RPMI7951 (cell line): ENCODE data around the gene SFT2D1. TPM values are rescaled to one million over a fixed set of nuclear protein-coding genes. Genes with fewer than 3 reads are reported as not detected.
"Not testable (repeated sequence)": the region's sequence is repeated elsewhere in the genome, so short reads cannot be mapped to it uniquely, and the experiment has no call there.

ENCODE experiments used
- DNase-seq: peaks from one replicate; pipeline ENCODE4 v3.0.0-alpha.2; 2012; ENCODE audit warnings: low read depth
- total RNA-seq: library from RNA; depleted of rRNA; stranded (reverse); fragments of >200 nt; shearing (Covaris generic); gene quantifications from 2 replicates; pipeline ENCODE4 v1.2.3, GENCODE V29; 2014; rRNA removed

SFT2D1 gene
- total RNA-seq, result 62.3 and 73.1 TPM in 2 replicates

DNA sequence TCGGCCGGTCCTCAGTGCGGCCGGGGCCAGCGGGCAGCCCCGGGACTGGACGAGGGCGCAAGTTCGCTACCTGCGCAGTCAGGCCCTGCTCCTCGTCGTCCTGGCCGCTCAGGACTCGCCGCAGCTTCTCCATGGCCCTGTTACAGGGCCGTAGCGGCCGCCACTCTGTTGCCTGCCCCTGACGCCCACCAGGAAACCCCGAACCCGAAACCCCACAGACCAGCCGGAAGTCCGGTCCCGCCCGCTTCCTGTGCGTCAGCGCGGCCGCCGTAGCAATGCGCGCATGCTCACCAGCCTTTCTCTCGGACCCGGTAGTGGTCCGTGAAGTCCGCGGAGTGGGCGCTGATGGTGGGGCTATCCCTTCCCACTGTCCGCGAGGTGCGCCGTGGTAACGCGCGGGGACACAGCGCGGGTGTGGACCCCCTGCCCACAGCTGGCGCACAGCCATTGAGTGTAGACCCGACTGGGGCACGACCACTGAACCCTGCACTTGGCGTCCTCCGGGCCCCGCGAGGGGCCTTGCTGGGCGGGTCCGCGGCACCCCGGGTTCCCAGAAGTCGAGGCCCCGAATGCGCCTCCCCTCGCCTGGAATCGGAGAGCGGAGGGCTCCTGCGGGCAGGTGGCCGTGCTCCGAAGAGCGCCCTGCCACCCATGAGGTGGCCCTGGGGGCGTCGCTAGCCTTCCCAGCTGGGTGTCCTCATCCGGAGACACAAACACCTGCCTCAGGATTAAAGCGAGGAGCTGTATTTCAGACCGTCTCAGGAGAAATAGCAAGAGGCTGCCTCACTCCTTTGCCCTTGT is at the start of gene SFT2D1:
SFT2D1 (minus strand) TSS at position 197 of the 801 bp plus-strand sequence; CDS start at position 133, 64 bp downstream.
- DNase-seq, result peak; percentile 80

DNA sequence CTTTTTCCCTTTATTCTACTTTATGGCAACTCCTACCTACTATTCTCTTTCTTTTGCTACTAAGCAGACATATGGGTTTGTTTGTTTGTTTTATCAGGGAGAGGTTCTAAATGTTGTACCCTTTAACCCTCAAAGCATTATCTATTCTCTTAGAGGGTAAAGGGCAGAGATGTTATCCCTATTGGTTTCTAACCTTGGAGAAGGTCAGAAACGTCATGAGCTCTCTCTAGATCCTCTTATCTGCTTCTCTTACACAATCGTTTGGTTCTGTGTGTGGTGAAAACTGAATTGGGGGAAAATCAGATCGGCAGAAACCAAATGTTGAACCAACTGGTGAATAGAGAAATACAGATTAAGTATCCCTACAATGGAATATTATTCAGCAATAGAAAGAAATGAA is 46.8 kb upstream of the SFT2D1 start:
- DNase-seq, result no peak

DNA sequence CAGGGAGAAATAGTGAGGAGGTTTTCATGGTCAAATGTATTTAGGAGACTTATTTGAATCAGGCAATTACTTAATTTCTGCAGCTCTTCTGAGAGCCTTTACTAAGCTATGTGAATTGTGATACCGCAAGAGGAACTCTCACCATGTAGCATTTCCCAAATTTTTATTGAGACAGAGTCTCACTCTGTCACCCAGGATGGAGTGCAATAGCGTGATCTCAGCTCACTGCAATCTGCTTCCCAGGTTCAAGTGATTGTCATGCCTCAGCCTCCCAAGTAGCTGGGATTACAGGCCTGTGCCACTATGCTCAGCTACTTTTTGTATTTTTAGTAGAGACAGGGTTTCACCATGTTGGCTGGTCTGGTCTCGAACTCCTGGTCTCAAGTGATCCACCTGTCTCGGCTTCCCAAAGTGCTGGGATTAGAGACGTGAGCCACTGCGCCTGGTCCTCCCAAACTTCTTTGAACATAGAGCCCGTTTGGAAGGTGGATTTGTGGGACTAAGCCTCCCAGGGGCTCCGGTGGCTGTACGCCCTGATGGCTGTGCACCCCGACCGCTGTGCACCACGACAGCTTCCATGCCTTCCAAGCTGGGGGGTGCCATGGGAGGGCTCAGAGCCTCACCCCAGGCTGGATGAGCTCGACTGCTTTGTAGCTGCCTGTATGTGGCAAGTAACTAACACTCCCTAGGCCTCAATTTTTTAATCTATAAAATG is 46.1 kb upstream of the SFT2D1 start:
- DNase-seq, result no peak

DNA sequence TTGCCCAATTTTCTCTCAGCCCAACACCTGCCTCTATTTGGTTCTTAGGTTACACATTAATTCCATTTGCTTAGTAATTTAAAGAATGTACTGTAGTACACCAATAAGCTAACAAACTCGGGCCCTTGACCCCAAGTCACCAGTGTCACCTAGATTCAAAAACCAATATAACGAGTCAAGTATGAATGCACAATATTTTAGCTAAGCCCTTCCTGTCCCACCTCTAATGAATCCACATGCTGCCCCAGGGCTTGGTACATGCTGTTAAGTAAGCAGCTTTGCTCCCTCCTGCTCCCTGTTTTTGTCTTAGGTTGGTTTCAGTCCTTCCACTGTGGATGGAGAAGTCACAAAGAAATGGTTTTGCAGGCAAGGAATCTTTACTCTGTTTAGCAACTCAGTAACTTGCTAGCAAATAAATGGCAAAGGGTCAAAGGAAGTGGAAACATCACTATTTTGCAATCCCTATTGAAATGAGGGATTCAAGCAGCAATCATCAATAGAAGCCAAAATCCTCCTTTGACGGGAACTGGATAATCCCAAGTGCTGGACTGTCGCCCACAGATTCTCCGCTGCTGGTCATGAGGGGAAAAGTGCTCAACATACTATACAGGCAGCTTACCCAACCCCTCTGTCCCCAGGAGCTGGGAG is 45.4 kb upstream of the SFT2D1 start:
- no peak for DNase-seq

DNA sequence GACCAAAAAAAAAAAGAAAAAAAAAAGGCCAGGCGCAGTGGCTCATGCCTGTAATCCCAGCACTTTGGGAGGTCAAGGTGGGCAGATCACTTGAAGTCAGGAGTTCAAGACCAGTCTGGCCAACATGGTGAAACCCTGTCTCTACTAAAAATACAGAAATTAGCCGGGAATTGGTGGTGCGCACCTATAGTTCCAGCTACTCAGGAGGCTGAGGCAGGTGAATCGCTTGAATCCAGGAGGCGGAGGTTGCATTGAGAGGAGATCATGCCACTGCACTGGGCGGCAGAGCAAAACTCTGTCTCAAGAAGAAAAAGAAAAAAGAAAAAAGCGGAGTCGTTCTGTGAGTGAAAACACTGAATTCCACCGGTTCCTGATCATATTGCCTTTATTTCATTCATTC is 44.8 kb upstream of the SFT2D1 start:
- not testable (repeated sequence) for DNase-seq

DNA sequence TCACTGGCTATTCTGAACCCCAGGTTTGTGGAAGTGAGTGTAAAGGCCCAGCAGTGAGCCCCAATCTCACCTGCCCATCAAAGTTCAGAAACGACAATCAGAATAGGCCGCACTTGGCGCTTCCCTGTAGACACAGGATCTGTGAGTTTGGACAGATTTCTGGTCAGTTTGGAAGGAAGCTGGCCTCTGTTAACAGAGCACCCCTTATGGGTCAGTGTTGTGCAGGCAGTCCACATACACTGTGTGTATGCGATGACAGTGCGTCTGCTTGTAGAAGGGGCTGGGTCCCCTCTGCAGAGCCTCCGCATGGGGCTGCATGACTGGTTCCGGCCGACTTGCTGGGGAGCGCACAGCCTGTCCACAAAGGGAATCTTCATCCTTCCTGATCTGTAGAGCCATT is 43.8 kb upstream of the SFT2D1 start:
- no peak for DNase-seq

DNA sequence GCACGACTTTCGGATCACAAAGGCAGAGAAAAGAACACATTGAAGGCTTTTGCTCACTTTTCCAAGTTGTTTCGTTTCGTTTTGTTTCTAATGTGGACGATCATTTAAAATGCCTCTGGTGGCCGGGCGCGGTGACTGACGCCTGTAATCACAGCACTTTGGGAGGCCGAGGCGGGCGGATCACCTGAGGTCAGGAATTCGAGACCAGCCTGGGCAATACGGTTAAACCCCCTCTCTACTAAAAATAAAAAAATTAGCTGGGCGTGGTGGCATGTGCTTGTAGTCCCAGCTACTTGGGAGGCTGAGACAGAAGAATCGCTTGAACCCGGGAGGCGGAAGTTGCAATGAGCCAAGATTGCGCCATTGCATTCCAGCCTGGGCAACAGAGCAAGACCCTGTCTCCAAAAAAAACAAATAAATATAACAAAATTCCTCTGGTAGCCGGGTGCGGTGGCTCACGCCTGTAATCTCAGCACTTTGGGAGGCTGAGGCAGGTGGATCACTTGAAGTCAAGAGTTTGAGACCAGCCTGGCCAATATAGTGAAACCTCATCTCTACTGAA is 41.5 kb upstream of the SFT2D1 start:
- DNase-seq, result not testable (repeated sequence)

DNA sequence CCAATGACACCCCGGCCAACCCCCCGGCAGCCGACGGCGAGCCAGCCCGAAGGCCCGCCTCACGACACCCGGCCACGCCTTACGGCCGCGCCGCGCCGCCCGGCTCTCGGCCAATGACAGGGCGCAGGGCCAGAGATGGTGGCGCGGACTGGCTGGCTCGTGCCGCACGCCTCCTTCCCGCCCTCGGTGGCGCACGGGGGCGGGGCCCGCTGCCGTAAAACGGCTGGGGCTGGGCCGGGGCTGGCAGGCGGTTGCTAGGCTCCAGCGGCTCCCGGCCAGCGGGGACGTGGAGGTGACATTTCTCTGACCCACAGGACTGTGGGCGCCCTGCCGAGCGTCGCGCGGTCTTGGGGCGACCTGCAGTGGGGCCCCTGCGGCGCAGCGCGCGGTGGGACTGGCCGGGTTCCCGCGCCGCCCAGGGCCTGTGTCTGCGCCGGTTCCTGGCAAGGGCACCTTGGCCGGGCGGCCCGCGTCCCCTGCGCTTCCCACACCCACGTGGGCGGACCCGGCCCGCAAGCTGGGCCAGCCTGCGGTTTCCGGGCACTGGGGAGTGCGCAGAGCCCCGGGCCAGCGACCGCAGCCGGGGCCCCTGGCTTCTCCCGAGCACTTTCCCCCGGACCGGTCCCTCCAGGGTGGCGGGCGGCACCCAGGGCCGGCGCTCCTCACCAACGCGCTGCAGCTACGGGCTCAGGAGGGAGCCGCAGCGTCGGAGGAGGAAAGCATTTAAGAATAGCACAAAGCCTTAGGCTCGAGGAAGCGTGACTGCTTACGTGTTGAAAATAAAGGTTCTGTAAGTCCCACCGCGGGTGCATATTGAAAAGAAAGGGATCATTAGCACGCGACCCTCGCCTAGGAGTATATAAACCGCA is 40.8 kb upstream of the SFT2D1 start, which contains the start of gene MPC1:
MPC1 (minus strand) TSS at position 8 of the 869 bp plus-strand sequence. CDS start 64 bp downstream, outside the sequence.
- DNase-seq, result peak; percentile 95

DNA sequence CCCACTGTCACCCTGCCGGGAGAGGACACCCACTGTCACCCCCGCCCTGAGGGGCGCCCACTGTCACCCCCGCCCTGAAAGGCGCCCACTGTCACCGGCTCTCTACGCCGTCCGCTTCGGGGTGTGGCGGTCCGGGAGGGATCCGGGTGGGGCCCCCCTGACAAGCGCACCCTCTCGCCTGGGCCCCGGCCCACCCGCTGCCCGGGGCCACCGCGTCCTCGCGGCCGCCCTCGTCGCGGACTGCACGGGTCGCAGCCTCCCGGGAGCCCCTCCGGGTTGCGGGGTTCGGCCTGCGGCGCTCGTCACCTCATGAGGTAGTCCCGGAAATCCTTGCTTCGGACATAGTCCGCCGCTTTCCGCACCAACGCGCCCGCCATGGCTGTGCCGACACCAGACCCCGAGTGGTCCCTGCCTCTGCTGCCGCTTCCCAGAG is 40.2 kb upstream of the SFT2D1 start:
- no peak for DNase-seq

DNA sequence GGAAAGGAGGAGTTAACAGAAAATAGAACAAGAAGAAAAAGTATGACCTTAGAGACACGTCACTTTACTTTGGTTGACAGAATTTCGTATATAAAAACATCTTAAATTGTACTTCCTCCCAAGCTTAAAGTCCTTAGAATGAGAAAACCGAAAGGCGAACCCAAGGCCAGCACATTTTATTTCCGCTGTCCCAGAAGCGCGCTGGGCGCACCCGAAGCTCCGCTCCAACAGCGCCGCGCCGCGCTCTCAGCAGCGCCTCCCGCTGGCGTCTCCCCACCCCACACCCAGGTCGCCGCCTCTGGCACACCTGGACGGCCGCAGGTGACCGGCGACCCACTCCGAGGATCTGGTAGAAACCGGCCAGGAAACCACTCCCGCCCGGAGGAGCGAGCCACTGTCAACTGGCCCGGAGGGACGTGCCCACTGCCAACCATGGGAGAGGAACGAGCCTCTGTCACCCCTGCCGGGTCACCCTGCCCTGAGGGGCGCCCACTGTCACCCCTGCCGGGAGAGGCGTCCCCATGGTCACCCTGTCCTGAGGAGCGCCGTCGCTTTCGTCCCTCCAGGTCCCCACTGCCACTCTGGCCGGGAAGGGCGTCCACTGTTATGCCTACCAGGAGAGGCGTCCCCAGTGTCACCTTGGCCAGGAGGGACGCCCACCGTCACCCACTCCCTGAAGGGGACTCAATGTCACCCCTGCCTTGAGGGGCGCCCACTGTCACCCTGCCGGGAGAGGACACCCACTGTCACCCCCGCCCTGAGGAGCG is 39.6 kb upstream of the SFT2D1 start:
- DNase-seq, result peak; percentile 44

DNA sequence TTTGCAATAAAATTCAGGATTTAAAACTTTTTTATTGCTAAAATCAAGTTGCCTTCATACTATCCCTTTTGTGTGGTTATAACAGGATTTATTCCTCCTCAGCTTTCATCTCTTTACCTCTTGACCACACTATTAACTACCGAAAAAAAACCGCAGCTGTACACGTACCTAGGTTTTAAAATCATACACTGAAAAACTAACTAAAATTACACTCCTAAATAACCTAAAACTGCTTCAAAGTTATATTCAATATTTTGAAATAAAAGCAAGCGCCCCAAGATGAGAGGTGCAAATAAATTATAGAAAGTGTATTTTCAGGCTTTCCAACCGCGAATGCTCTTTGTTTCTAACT is 39.0 kb upstream of the SFT2D1 start:
- no peak for DNase-seq

DNA sequence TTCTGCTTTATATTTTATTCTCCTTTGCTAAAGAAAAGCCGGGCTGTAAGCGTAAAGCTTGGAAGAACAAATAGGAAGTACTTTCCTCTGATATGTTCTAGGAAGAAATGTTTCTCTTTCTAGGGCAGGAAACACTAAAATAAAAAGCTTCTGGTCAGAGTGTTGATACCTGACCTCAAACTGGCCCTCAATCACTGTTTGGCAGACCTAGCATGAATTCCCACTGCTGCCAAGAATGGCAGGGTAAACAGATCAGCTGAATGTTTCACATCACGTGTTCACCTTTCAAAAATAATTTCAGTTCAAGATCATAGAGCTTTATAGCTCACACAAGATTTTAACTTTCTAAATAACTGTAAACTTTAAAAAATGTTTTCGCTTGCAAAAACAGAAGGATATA is 37.5 kb upstream of the SFT2D1 start:
- DNase-seq, result no peak

DNA sequence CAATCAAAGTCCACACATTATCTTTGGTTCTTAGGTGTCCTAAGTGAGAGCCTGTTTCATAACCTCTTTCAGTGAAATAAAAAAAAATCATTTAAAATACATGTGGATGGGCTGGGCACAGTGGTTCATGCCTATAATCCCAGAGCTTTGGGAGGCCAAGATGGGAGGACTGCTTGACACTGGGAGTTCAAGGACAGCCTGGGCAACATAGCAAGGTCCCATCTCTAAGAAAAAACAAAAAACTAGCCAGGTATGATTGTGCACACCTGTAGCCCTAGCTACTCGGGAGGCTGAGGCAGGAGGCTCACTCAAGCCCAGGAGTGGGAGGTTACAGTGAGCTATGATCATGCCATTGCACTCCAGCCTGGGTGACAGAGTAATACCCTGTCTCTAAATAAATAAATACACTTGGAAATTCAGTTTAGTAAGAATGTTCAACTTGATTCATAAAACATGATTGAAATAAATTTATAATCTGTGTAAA is 36.8 kb upstream of the SFT2D1 start:
- no peak for DNase-seq

DNA sequence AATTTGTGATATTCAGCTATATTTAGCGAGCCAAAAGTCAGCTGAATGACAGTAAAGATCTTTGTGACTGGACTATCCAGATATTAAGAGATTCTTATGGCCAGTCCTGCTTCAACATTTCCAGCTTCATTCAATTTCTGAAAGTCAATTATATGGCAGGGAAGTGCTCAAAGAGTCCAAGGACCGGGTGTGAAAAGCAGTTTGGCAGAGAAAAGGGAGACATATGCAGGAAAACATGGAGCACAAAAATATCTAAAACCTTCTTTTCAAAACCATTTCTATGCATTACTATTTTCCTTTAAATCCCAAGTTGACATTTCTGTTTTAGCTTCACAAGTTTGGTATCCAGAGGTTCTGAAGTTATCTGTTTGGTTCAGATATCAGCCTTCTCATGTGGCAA is 35.4 kb upstream of the SFT2D1 start:
- no peak for DNase-seq

DNA sequence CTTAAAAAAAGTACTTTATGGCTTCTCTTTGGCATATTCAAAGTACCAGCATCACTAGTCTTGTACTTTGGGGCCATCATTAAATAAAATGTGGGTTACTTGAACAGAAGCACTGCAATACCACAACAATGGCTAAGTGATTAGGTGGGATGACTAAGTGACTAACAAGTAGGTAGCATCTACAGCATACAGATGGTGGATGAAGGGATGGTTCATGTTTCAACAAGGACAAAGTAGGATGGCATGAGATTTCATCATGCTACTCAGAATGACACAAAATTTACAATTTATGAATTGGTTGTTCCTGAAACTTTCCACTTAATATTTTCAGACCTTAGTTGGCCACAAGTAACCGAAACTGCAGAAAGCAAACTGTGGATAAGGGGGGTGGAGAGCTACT is 32.7 kb upstream of the SFT2D1 start:
- DNase-seq, result no peak

DNA sequence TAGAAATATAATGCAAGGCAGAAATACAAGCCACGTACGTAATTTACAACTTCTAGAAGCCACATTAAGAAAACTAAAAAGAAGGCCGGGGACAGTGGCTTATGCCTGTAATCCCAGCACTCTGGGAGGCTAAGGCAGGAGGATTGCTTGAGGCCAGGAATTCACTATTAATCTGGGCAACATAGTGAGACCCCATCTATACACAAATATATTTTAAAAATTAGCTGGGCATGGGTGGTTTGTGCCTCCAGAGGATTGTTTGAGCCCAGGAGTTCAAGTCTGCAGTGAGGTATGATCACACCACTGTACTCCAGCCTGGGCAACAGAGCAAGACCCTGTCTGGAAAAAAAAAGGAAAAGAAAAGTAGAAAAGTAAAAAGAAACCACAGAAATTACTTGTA is 28.1 kb upstream of the SFT2D1 start:
- no peak for DNase-seq

DNA sequence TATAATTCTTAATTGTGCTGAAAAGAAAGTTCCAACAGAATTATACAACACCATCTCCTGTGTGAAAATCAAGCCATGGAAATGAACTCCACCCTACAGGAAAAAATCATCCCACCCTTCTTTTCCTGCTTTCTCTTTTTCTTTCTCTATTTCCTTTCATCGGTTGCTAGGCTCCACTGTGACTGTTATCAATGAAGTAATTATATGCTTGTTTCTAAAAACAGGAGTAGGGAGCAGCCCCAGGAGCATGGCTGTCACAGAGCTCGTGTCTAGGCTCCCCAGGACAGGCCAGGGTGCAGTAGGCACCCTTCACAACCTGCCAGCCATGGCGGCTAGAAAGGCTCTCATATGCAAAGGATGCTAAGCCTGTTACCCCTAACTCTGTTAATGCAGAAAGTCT is 27.4 kb upstream of the SFT2D1 start:
- no peak for DNase-seq

DNA sequence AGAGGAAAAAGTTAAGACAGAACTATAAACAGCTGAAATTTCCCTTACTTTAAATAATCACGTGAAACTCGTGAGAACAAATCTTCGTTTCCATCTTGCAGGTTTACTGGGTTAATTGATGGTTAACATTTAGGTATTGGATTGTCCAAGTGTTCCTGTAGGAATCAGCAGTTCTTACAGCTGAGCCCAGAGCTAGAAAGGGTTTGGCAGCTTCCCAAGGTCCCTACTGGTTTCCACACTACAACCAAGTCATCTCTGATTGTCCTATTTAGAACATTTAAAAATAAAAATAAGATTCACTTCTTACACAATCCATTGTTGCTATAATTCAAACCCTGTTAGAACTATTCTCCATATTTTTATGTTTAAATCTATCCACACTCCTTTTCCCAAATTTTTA is 24.6 kb upstream of the SFT2D1 start:
- no peak for DNase-seq

DNA sequence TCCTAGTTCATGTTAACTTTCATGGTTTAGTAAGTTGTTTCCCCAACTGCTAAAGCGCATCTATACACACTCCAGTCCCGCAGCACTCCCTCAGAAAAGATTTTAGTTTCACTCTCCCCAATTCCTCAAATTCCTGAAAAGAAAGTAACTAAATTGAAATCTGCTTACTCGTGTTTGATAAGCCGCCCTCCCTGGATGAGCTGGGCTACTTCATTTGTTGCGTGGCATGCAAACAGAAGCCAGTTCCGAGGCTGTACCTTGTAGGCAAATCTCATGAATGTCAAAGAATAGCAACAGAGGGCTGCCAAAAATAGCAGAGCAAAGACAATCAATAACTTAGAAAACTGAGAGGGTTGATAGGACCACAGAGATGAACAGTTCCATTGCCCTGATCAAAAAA is 23.5 kb upstream of the SFT2D1 start:
- no peak for DNase-seq

DNA sequence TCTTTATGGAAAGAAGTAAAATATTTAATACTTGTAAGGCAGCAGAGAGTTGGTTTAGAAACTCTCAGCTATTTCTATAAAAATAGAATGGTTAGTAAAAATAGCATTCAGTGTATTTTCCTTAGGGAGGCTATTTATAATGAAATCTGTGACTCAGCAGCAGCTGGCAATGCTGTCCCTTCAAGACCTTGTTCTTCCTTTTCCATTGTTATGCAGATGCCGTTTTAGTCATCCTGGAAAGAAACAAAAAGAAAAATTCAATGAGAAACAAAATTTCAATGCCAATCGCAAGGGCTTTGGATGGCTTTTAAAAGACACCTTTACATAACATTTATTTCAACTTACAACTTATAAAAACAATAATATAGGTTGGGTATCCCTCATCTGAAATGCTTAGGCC is 22.9 kb upstream of the SFT2D1 start:
- DNase-seq, result peak; percentile 47
